Tibial artery (tissue), 4 donors: ENCODE data around the gene PPIL1.

Source experiments
- DNase-seq, 2 donors: peaks; one replicate each; pipeline ENCODE4 v3.0.0-alpha.2; 2019
- H3K27ac ChIP-seq, 2 donors: fragments of 200-600 bp; sonication (generic) in 1 of 2; 1 replicate in 1 of 2; 2 replicates in 1 of 2; pipeline ENCODE4 v1.5.1; 2018 to 2019; ENCODE audit warnings: mild to moderate bottlenecking in 1 of 2
- H3K27me3 ChIP-seq, 2 donors: fragments of 200-600 bp; sonication (generic) in 1 of 2; one replicate each; pipeline versions ENCODE4 v1.5.1 to v1.6.0; 2016 to 2019
- H3K36me3 ChIP-seq, 3 donors: fragments of 200-600 bp; sonication (generic) in 2 of 3; one replicate each; pipeline ENCODE4 v1.5.1; 2016 to 2019; ENCODE audit warnings: mild to moderate bottlenecking in 2 of 3
- H3K4me1 ChIP-seq, 4 donors: fragments of 200-600 bp; sonication (generic) in 2 of 4; 1 replicate in 3 of 4; 2 replicates in 1 of 4; pipeline ENCODE4 v1.5.1; 2016 to 2019
- H3K4me3 ChIP-seq, 2 donors: fragments of 200-600 bp; sonication (generic) in 1 of 2; 1 replicate in 1 of 2; 2 replicates in 1 of 2; pipeline ENCODE4 v1.5.1; 2018 to 2019; ENCODE audit warnings: mild to moderate bottlenecking in 2 of 2
- H3K9me3 ChIP-seq, 3 donors: fragments of 200-600 bp; sonication (generic) in 1 of 3; one replicate each; pipeline ENCODE4 v1.5.1; 2016 to 2019
- intact Hi-C: fragments of 100-400 bp; cut with DNase I; formaldehyde crosslinking; loops from one replicate; pipeline ENCODE4 v1.15.0; 2023; ENCODE audit warnings: low total_unique reads
- TF ChIP-seq, protein P1 (sequence below), 2 experiments: fragments of 200-600 bp in 1 of 2; fragments of 450-650 bp in 1 of 2; IDR thresholded peaks; one replicate each; pipeline ENCODE4 v1.5.1; 2017 to 2019; ENCODE audit warnings: antibody characterized with exemption in 2 of 2, mild to moderate bottlenecking in 1 of 2, moderate library complexity in 1 of 2

Gene PPIL1

GRCh38 chr6:36825994-36826393, 48.6 kb downstream of the PPIL1 start:
- peaks cover 0 to 30% (median 15%) of the 10 kb centered on the region in 4 donors for H3K4me1 ChIP-seq
- no peaks in the 10 kb centered on the region for H3K36me3 ChIP-seq
- DNase-seq = no peak
- H3K4me3 ChIP-seq = no peak overlapping the region
- H3K27me3 ChIP-seq = no peaks in the 10 kb centered on the region
- TF ChIP-seq, protein P1, sequence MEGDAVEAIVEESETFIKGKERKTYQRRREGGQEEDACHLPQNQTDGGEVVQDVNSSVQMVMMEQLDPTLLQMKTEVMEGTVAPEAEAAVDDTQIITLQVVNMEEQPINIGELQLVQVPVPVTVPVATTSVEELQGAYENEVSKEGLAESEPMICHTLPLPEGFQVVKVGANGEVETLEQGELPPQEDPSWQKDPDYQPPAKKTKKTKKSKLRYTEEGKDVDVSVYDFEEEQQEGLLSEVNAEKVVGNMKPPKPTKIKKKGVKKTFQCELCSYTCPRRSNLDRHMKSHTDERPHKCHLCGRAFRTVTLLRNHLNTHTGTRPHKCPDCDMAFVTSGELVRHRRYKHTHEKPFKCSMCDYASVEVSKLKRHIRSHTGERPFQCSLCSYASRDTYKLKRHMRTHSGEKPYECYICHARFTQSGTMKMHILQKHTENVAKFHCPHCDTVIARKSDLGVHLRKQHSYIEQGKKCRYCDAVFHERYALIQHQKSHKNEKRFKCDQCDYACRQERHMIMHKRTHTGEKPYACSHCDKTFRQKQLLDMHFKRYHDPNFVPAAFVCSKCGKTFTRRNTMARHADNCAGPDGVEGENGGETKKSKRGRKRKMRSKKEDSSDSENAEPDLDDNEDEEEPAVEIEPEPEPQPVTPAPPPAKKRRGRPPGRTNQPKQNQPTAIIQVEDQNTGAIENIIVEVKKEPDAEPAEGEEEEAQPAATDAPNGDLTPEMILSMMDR (IDR thresholded peaks at IDR 0.05) = no peak
- H3K27ac ChIP-seq = no peak overlapping the region
- no peaks in the 10 kb centered on the region for H3K9me3 ChIP-seq
- intact Hi-C loops = no loop called here

GRCh38 chr6:36825452-36825851, 49.2 kb downstream of the PPIL1 start:
- intact Hi-C loops = no loop called here
- H3K9me3 ChIP-seq = no peaks in the 10 kb centered on the region
- H3K4me1 ChIP-seq = peaks cover 0 to 26% (median 12%) of the 10 kb centered on the region in 4 donors
- H3K36me3 ChIP-seq = no peaks in the 10 kb centered on the region
- TF ChIP-seq, protein P1 (IDR thresholded peaks at IDR 0.05) = no peak
- H3K4me3 ChIP-seq = no peak overlapping the region
- no peak for DNase-seq
- no peaks in the 10 kb centered on the region for H3K27me3 ChIP-seq
- no peak overlapping the region for H3K27ac ChIP-seq

GRCh38 chr6:36824253-36824652, 50.4 kb downstream of the PPIL1 start:
- no peak overlapping the region for H3K4me3 ChIP-seq
- no peak for DNase-seq
- H3K9me3 ChIP-seq = no peaks in the 10 kb centered on the region
- TF ChIP-seq, protein P1 (IDR thresholded peaks at IDR 0.05) = no peak
- H3K27me3 ChIP-seq = no peaks in the 10 kb centered on the region
- H3K36me3 ChIP-seq = no peaks in the 10 kb centered on the region
- no peak overlapping the region for H3K27ac ChIP-seq
- H3K4me1 ChIP-seq = peaks cover 0 to 19% (median 3%) of the 10 kb centered on the region in 4 donors
- intact Hi-C loops = no loop called here

GRCh38 chr6:36823421-36824096, 51.0 kb downstream of the PPIL1 start:
- no peaks in the 10 kb centered on the region for H3K9me3 ChIP-seq
- TF ChIP-seq, protein P1 (IDR thresholded peaks at IDR 0.05) = no peak
- H3K27me3 ChIP-seq = no peaks in the 10 kb centered on the region
- intact Hi-C loops = no loop called here
- peaks cover 0 to 19% (median 3%) of the 10 kb centered on the region in 4 donors for H3K4me1 ChIP-seq
- no peak overlapping the region for H3K27ac ChIP-seq
- no peak for DNase-seq
- no peak overlapping the region for H3K4me3 ChIP-seq
- no peaks in the 10 kb centered on the region for H3K36me3 ChIP-seq

GRCh38 chr6:36822506-36823269, 51.9 kb downstream of the PPIL1 start:
- DNase-seq = no peak
- peaks cover 0 to 16% (median 3%) of the 10 kb centered on the region in 4 donors for H3K4me1 ChIP-seq
- H3K27me3 ChIP-seq = no peaks in the 10 kb centered on the region
- H3K4me3 ChIP-seq = no peak overlapping the region
- no peak overlapping the region for H3K27ac ChIP-seq
- H3K36me3 ChIP-seq = no peaks in the 10 kb centered on the region
- TF ChIP-seq, protein P1 (IDR thresholded peaks at IDR 0.05) = no peak
- H3K9me3 ChIP-seq = no peaks in the 10 kb centered on the region
- intact Hi-C loops = no loop called here
